ENCODE results near the gene TNRC18.

The TNRC18 gene

DNA sequence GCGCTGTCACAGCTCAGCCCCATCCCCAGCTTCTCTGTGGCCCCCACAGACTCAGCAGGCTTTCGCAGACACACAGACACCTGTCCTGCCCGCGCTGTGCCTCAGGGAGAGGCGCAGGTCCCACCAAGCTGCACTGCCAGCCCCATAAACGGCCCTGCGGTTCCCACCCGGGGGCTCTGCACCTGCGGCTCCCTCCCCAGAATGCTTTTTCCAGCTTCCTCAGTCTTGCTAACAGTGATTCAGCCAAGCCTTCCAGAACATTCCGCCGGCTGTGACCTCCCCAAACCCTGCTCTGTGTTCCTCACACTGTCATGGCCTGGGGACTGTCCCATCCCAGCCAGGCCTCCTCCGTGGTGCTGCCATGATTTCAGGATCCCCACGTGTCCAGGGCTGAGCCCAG is 27.8 kb upstream of the TNRC18 start:
- no peak for DNase-seq

GRCh38 chr7:5450549-5451327 is 27.1 kb upstream of the TNRC18 start:
- DNase-seq = no peak

DNA sequence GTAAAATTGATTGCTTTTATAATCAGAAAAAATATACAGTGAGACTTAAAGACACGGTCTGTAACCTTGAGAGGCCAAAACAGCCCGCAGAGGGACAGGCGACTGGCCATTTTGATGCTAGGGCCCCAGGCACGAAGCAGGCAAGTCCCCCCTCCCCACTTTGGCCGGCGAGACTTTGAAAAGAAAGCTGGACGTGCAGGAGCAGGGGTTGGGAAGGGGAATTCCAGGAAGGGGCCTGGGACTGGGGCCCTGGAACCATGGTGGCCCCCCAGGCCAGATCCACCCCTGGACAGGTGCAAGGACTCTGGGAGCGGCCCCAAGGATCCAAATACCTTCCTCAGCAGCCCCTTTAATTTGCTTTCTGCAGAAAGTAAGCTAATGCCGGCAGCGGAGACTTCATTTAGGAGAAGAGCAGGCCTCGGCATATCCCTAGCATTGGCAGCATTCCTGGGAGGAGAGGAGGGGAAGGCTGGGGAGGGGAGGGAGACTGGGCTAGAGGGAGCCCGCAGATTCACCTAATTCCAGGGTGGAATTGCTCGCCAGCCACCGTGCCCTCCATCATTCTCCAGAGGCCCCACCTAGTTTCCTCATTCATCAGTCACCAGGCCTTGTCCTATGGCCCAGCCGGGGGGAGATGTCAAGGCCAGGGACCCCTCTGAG is 24.9 kb upstream of the TNRC18 start:
- no peak for DNase-seq

DNA sequence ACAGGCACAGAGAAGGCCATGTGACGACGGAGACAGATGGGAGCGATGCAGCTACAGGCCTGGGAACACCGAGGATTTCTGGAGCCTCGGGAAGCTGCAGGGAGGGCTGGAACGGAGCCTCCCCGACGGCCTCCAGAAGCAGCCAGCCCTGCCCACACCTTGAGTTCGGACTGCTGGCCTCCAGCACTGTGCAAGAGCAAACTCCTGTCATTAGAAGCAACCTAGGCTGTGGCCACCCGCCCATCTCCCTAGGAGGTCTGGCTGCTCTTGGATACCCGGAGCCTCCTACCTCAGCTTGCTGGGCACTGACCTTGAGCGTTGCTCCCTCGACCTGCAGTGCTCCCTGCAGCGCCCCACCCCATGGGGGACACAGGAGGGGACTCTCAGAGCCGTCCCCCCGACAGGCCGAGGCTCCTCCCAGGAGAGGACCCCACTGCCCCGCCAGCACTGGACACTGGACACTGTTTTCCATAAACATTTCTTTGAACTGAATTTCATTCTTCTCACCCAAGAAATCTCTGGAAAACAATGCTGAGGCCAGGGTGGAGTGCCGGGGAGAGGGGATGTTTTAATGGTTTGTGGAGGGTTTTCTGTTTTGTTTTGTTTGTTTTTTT is 22.5 kb upstream of the TNRC18 start:
- no peak for DNase-seq

GRCh38 chr7:5443678-5444077 is 20.0 kb upstream of the TNRC18 start:
- DNase-seq = no peak

- DNase-seq = no peak
Measured at GRCh38 chr7:5442757-5443305, 19.2 kb upstream of the TNRC18 start.

DNA sequence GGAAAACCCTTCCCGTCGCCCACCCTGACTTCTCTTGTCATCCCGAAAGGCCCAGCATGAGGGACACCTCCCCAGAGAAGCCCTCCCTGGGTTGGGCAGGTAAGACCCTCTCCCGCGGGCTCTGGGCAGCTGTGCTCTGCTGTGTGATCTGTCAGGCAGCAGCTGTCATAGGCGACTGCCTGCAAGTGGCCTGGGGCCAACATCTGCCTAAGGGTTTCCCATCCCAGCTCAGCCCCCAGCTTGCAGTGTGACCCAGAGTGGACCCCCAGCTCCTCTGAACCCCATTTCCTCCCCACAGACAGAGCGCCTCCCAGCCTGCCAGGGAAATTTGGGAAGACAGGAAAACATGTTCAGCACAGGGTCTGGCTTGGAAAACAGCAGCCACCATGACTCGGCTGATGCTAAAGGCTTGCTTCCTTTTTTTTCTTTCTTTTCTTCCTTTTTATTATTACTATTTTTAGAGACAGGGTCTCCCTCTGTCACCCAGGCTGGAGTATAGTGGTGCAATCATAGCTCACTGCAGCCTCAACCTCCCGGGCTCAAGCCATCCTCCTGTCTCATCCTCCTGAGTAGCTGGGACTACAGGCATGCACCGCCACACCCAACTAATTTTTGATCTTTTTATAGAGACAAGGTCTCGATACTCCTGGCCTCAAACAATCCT is 18.3 kb upstream of the TNRC18 start:
- no peak for DNase-seq

GRCh38 chr7:5439572-5440496 is 16.2 kb upstream of the TNRC18 start:
- no peak for DNase-seq

- no peak for DNase-seq
Measured at GRCh38 chr7:5439209-5439571, 15.6 kb upstream of the TNRC18 start.

DNA sequence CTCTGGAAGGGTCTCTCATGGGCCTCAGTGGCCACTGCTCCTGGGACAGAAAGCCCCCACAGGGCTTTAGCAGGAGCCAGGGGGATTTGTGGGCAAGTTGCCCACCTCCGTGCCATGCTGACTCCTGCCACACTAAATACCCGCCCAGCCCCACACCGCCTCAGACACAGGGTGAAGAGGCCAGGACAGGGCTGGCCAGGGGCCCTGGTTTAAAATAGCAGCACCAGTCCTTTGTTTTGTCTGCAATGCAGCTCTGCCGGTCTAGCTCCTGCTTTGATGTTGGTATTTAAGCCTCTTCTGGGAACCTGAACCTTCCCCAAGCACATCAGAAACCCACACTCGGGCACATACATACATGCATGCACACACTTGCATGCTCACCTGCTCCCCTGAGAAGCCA is 14.4 kb upstream of the TNRC18 start:
- DNase-seq = no peak

GRCh38 chr7:5437348-5437892 is 13.8 kb upstream of the TNRC18 start:
- DNase-seq = no peak

DNA sequence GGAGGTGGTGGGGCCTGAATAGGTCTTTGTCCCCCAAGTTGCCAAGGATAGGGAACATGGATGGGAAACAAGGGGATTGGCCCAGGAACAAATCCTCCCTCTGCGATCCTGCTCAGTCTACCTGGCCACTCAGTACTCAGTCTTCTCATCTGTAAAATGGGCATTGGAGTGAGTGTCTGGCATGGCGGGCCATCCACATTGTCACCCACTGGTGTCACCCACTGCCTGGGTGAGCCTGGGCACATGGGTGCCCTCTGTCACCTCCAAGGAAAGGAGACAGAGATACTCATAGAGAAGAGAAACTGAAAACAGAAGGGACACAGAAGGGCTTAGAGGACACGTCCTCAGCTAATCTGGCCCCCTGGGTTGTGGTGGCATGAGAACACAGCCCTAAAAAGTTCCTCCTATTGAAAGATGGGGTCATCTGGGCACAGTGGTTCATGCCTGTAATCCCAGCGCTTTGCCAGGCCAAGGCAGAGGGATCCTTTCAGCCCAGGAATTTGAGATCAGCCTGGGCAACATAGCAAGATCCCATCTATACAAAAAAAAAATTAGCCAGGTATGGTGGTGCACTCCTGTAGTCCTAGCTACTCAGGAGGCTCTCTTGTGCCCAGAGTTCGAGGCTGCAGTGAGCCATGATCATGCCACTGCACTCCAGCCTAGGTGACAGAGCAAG is 12.5 kb upstream of the TNRC18 start:
- no peak for DNase-seq

- no peak for DNase-seq
Measured at GRCh38 chr7:5435291-5436002, 11.8 kb upstream of the TNRC18 start.

- DNase-seq = no peak
Measured at GRCh38 chr7:5433181-5433580, 9.5 kb upstream of the TNRC18 start.

DNA sequence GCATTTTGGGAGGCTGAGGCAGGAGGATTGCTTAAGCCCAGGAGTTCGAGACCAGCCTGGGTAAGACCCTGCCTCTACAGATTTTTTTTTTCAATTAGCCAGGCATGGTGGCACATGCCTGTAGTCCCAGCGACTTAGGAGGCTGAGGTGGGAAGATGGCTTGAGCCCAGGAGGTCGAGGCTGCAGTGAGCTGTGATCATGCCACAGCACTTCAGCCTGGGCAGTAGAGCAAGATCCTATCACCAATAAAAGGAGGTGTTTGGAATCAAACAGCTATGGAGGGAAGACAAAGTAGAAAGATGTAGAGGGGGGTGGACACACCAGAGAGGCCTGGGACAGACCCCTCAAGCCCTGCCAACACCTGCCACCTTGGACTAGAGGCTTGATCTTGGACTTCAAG is 9.1 kb upstream of the TNRC18 start:
- DNase-seq = no peak

DNA sequence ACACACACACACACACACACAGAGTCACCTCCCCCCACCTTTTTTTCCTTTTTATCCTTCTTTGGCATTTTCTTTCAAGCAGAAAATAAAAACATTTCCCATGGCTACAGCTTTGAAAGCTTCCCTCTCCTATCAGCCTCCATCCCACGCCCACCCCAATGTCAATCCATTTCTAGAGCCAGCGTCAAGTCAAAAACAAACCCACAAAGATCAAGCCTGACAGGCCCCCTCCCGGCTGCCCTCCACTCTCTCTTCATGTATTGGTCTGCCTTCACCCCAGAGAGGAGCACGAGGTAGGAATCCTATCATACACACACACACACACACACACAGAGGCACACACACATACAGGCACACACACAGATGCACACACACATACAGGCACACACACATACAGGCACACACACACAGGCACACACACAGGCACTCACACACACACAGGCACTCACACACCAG is 8.0 kb upstream of the TNRC18 start:
- no peak for DNase-seq

DNA sequence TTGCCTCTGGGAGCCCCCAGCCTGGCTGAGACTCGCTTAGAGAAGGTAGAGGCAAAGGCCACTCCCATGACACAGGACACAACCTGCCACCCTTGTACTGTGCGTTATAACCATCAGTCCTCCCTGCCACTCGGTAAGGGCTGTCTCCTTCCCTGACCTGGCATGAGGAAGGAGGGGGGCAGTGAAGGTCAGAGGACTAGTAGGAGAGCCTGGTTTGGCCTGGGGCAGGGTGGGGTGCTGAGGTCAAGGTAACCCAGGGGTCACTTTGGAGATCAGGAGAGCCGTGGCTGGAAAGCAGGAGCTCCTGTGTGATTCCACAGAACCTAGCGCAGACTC is 6.9 kb upstream of the TNRC18 start:
- DNase-seq = no peak

GRCh38 chr7:5429857-5430611 is 6.4 kb upstream of the TNRC18 start:
- DNase-seq = no peak

GRCh38 chr7:5429253-5429856 is 5.7 kb upstream of the TNRC18 start:
- no peak for DNase-seq

Measured in NCI-H446 treated with DMSO at 0.1 percent for 48 hours (cell line).